COLO668 (cell line): Measurements from ENCODE around the gene TIFAB.
A peak's percentile ranks its signal among the peaks of the same experiment; 100 is the strongest.

Source experiments
- DNase-seq: peaks from one replicate; lab custom pipeline; 2025; ENCODE audit not compliant: unreplicated experiment; lab: John Stamatoyannopoulos, UW

TIFAB gene

DNA sequence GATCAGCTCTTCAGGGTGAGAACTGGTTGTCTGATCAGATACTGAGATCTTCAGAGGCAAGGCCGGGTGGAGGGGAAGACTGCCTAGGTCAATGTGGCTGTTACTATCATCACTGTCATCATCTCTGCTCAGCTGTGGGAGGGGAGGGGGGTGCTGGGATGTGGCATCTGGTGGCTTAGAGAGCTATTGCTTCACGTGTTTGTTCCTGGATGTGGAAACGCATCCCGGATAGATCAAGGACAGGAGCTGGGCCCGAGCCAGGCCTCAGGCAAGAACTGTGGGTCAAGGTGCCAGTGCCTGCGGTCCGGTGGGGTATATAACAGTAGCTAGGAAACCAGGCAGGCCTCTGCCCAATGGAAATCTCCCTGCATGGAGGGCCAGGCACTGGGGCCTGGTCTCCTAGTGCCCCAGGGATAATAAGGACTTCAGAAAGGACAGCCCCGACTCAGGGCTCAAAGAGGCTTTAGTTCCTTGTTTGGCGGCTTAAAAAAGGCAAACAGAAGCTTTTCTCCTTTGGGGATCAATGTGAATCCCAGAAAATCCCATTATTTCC is 30.3 kb upstream of the TIFAB start:
- no peak for DNase-seq

GRCh38 chr5:135481909-135482311 is 29.8 kb upstream of the TIFAB start:
- DNase-seq = no peak

GRCh38 chr5:135481387-135481786 is 29.2 kb upstream of the TIFAB start:
- no peak for DNase-seq

GRCh38 chr5:135480511-135480910 is 28.4 kb upstream of the TIFAB start:
- no peak for DNase-seq

GRCh38 chr5:135478938-135479337 is 26.8 kb upstream of the TIFAB start:
- DNase-seq = peak; percentile 7

DNA sequence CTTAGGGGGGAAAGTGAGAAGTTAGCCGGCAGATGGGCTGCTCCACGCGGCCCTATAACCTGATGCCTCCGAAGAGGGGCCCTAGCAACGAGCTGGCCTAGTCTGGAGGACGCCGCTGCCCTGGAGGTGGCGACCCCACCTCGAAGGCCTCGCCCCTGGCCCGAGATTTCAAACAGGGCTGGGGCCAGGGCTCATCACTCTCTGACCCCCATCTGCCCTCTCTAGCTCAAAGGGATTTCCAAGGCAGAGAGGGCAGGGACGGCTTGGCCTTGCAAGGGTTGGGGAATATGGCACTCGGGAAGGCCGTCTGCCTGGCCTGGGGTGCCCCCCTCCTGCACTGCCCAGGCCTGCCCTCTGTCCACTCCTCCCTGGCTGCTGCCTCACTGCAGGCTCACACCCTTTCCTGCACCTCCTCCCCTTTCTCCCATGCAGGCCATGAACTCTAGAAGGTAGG is 25.5 kb upstream of the TIFAB start:
- DNase-seq = no peak

- no peak for DNase-seq
Measured at GRCh38 chr5:135476615-135477581, 24.7 kb upstream of the TIFAB start.

DNA sequence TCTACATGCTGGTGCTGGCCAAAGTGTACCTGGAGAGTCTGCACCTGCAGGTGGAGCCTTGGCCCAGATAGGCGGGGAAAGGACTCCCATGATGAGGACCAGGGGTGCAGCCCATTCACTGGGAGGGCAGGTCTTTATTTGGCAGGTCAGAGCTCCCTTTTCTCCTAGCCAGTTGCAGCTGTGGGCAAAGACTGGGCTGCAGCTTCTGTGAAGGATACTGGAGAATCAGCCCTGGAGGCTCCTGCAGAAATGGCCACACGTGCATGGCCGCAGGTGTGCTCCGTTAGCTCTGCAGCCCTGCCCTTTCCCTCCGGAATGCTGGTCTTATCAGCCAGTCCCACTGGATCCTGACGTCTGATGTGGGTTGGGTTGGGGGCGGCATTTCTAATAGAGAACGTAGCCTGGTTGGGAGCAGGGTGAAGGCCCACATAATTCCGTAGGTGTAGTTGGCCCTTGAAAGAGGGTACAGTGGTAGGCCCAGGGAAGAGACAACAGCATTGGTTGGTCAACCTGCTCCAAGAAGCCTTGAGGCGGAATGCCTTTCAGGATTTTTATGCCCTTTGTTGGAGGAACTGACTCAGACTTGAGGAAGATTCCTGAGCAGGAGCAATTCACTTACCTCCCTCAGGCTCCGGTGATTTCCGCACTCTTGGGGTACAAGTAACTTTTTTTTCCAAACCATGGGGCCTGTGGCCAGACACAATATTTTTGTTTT is 22.0 kb upstream of the TIFAB start:
- DNase-seq = no peak

GRCh38 chr5:135472141-135472540 is 20.0 kb upstream of the TIFAB start:
- no peak for DNase-seq

GRCh38 chr5:135471726-135472125 is 19.6 kb upstream of the TIFAB start:
- DNase-seq = no peak

DNA sequence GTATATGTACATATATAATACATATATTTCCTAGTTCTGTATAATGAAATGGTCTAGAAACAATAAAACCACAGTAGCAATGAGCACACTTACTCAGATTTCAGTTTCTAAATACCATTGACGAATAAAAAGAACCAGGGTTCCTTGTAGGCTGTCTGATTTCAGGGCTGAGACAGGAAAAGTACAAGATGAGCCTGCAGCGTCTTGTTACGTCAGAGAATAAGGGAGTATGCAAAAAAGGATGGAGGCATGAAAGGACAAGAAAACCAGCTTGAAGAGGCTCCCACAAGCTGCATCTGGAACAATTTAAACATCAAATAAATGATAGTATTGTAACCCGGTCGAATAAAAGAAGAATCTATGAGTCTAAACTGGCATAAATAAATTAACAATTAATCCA is 17.8 kb upstream of the TIFAB start:
- no peak for DNase-seq

GRCh38 chr5:135468541-135468940 is 16.4 kb upstream of the TIFAB start:
- no peak for DNase-seq

DNA sequence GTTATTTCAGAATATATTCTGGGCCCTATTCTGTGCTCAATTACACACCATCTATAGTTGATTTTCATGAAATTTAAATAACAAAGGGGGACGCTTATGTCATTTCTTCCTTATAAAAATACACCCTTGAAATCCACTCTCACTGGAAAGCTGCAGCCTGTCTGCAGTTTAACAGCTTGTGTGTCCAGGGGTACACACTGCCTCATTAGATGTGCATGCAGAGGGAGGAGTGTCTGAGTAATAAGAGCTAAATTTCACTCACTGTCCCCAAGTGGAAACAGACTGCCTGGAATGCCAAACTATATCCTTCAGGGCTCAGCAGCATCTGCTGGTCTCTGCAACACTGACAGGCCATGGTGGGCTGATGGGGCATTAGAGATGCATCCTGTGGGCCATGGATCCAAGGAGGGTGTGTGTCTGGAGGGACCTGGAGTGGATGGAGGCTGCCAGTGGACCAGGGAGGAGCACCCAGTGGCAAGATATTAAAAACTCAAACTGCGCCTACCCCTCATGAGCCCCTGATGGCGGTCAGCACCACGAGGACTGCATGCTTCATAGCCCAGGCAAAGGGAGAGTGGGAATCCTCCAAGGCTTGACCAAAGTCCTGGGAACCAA is 15.8 kb upstream of the TIFAB start:
- no peak for DNase-seq

GRCh38 chr5:135467051-135467625 is 15.0 kb upstream of the TIFAB start:
- DNase-seq = no peak

DNA sequence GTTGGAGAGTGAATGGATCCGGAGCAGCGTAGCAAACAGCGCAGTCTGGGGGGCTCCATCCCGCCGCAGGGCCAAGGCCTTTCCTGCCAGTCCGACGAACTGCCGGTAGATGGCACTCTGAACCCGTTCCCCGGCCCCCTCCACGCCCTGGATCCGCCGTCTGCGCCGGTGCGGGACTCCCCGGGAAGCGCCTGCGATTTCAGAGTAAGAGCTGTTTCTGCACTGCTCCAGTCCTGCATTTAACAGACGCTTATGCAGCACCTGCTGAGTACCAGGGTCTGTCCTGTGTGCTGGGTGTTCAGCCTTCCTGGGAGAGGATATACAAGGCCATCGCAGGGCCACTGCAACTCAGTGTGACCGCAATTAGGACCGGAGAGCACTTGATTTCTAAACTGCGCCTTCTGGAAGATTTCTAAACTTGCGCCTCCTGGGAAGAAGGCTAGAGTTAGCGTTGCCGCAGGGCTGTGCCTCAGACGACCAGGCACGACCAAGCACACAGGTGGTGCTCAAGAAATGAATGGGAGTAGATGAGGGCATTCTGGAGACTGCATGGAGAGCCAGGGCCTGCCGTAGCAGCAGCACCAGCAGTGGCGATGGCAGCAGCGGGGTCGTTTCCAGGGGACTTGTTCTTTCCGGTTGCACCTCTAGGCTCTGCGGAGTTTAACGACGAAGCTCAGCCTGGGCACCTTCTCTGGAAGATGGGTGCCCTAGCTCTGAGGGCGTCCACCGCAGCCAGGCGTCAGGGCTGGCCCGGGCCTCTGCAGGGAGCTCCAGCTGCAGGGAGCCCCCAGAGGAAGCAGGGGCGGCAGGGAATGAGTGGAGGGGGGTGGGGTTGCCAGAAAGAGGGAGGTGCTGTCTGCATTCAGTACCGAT is 14.3 kb upstream of the TIFAB start:
- DNase-seq = peak; percentile 53

GRCh38 chr5:135465391-135466122 is 13.4 kb upstream of the TIFAB start:
- no peak for DNase-seq

DNA sequence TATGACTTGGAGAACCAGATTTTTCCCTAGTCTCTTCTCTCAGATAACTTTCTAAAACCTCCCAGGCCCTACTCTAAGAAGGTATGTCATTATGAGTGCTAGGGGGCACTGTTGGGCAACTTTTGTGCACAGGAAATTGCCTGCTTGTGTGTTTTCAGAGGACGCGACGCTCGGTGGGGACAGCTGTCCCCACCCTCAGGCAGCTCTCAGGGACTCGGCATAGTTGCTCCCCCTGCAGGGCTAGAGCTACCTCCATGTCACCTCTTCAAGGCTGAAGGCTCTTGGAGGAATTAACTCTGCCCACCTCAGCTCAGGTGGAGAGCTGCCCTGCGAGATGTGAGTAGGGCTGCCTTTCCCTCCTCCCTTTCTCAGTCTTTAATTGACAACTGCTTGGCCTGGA is 10.2 kb upstream of the TIFAB start:
- peak; percentile 51 for DNase-seq

DNA sequence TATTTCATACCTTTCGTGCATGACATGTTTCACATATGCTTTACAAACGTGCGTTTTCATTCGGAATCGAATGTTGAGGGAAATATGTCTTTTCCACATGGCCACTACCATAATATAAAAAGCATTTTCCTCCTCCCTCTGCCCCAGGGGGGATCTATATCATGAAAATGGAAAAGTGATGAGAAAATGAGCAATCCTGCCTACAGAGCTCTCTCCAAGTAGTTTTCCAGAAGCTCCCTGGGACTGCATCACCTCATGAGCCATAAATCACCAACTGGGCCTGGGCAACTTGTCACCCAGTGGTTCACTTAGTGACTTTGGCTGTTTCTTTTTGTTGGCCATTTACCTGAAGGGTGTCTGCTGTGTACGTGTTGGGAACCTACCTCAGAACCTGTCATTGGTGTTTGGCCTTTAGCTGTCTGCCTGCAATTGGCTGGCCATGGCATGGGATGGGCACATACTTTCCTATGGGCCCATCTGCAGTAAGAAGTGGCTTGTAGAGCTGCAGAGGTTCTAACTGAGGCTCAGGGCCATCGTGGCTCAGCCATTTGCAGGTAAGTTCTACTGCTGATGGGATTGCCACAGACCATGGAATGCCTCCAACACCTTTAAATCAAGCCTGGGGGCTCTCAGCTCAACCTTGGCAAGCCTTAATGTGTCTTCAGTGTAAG is 9.5 kb upstream of the TIFAB start:
- DNase-seq = no peak
